ENCODE data around the gene SLX4IP. TPM values are rescaled to one million over a fixed set of nuclear protein-coding genes. Genes with fewer than 3 reads are reported as not detected.

Gene SLX4IP
- total RNA-seq, 1 donor from 2014 or later: 4.5 TPM

DNA sequence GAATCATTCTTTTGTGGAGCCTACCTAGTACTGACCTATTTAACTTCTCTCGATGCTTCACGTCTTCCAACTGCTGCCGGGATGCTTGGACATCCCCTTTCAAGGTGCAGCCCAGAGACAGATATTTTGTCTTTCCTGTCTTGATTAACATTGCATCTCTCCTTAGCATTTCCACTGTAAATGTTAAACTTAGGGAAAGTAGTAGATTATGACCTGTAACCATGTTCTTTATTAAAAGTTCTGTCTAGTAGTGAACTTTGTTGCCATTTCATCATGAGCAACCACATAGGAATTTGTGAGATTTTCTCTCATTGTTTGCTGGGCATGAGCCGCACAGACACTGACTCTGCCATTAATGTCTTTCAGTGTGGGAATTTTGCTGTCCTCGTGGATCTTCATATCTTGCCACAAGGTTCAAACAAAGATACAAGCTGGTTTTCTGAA is 120.8 kb downstream of the SLX4IP start:
- H3K27me3 ChIP-seq: no peaks in the 10 kb centered on the region
- H3K9me3 ChIP-seq: no peaks in the 10 kb centered on the region
- H3K36me3 ChIP-seq: no peaks in the 10 kb centered on the region
- peak overlapping the region; percentile 27 to 46 for H3K4me3 ChIP-seq
- intact Hi-C loops (cut with DNase I): loop anchor here (10.0 kb wide), 3 partner anchors 179 to 459 kb away; no protein-coding TSS in a partner anchor
- H3K4me1 ChIP-seq: peaks cover 3 to 50% of the 10 kb centered on the region in 2 donors
- peak overlapping the region; percentile 68 to 69 for H3K27ac ChIP-seq
- no peak for TF ChIP-seq CTCF (IDR thresholded peaks at IDR 0.05)
- DNase-seq (ENCODE audit: low spot score in 2 of 2): no peak

DNA sequence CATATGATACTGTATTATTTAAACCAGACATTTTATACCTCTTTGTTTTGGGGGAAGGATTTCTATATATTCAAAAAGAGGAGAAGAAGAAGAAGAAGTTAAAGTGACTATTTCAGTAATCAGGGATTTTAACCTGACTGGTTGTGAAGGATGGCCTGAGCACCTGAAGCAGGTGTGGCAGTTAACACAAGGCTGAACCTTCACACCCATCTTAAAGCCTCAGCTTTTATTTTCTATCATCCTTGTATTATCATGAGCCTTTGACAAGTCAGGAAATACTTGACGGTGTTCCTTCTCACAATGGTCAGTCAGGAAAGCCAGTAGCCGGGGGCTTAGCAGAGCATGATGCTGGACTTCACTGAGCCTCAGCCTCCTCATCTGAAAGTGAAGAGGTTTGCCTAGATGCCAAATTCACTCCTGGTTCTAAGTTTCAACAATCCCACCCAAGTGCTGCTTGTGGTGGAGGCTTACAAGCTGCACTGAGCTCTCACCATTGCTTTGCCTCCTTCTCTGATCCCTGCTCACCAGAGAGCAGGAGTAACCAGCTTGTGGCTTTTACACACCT is 121.5 kb downstream of the SLX4IP start:
- Histone ChIP-seq H3K9me3 (no peaks in the 10 kb centered on the region), H3K36me3 (no peaks in the 10 kb centered on the region), H3K27ac (peak overlapping the region; percentile 68 to 69), H3K4me1 (peaks cover 3 to 51% of the 10 kb centered on the region in 2 donors), H3K4me3 (peak overlapping the region in 1 of 2 donors; percentile 46), H3K27me3 (no peaks in the 10 kb centered on the region)
- intact Hi-C loops (cut with DNase I): loop anchor here (10.0 kb wide), 3 partner anchors 178 to 458 kb away; no protein-coding TSS in a partner anchor
- no peak for TF ChIP-seq CTCF (IDR thresholded peaks at IDR 0.05)
- DNase-seq (ENCODE audit: low spot score in 2 of 2): no peak

DNA sequence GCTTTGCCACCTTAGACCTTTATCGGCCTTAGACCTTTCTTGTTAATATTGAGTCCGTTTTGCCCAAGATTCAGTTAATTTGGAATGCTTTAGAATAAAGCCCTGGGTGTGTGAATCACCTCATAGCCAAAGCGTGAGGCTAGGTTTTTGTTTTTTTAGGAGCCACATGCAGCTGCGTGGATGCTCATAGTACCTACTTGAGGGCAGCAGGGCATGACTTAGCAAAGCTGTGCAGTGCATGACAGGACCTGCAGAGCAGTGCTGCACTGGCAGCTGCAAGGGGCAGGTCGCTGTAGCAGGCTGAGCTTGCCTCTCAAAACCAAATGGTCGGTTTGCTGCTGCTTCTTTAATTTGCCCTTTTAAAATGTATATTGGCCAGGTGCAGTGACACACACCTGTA is 122.6 kb downstream of the SLX4IP start:
- H3K27ac ChIP-seq: peak overlapping the region; percentile 68 to 69

GRCh38 chr20:10558635-10559187 is 123.6 kb downstream of the SLX4IP start:
- peaks cover 0 to 4% of the 10 kb centered on the region in 2 donors for H3K9me3 ChIP-seq
- intact Hi-C loops (cut with DNase I): loop anchor here (1.0 to 10.0 kb wide), 6 partner anchors 33 to 456 kb away; no protein-coding TSS in a partner anchor
- H3K27me3 ChIP-seq: no peaks in the 10 kb centered on the region
- H3K4me3 ChIP-seq: peak overlapping the region in 1 of 2 donors; percentile 25
- H3K36me3 ChIP-seq: no peaks in the 10 kb centered on the region
- DNase-seq (ENCODE audit: low spot score in 2 of 2): peak in 1 of 2 donors; percentile 76
- H3K4me1 ChIP-seq: peaks cover 3 to 36% of the 10 kb centered on the region in 2 donors
- TF ChIP-seq CTCF (IDR thresholded peaks at IDR 0.05): peak in 1 of 3 experiments; percentile 32
- peak overlapping the region; percentile 68 to 69 for H3K27ac ChIP-seq

More for the DNA sequence above, 122.6 kb downstream of the SLX4IP start:
- Histone ChIP-seq H3K9me3 (no peaks in the 10 kb centered on the region), H3K4me1 (peaks cover 3 to 41% of the 10 kb centered on the region in 2 donors), H3K27me3 (no peaks in the 10 kb centered on the region), H3K4me3 (no peak overlapping the region), H3K36me3 (no peaks in the 10 kb centered on the region)
- no peak for TF ChIP-seq CTCF (IDR thresholded peaks at IDR 0.05)
- intact Hi-C loops (cut with DNase I): loop anchor here (1.0 to 10.0 kb wide), 5 partner anchors 47 to 457 kb away; no protein-coding TSS in a partner anchor
- DNase-seq (ENCODE audit: low spot score in 2 of 2): no peak

DNA sequence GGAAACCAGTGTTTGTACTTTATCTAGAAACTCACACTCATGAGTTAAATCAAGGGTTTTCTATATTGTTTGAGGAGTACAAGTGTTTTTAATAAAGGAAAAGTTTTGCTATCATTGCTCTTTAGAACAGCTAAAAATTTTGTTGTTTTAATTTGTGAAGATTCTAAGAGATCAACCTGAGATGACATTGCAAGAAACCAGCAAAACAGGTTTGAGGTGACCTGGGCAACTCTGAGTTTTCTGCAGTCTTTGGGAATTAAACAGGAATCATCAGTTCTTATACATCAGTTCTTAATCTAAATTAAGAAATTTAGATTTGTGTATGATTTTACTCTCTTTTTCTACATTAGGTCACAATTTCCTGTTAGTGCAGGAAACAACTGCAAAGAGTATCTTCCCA is 124.2 kb downstream of the SLX4IP start:
- no peak overlapping the region for H3K4me3 ChIP-seq
- peaks cover 3 to 36% of the 10 kb centered on the region in 2 donors for H3K4me1 ChIP-seq
- H3K36me3 ChIP-seq: no peaks in the 10 kb centered on the region
- intact Hi-C loops (cut with DNase I): loop anchor here (1.0 to 10.0 kb wide), 5 partner anchors 32 to 456 kb away; no protein-coding TSS in a partner anchor
- peaks cover 0 to 5% of the 10 kb centered on the region in 2 donors for H3K9me3 ChIP-seq
- peak overlapping the region; percentile 68 to 69 for H3K27ac ChIP-seq
- H3K27me3 ChIP-seq: no peaks in the 10 kb centered on the region
- TF ChIP-seq CTCF (IDR thresholded peaks at IDR 0.05): no peak
- no peak for DNase-seq (ENCODE audit: low spot score in 2 of 2)
